DMS153 treated with DMSO at 0.1 percent for 48 hours (cell line): ENCODE data around the gene PTCD2.
"Not testable (repeated sequence)": the region's sequence is repeated elsewhere in the genome, so short reads cannot be mapped to it uniquely, and the experiment has no call there.

ENCODE experiments used
- DNase-seq: peaks from one replicate; lab custom pipeline; 2025; ENCODE audit not compliant: unreplicated experiment; lab: John Stamatoyannopoulos, UW

The PTCD2 gene

GRCh38 chr5:72377910-72378638 is 57.9 kb downstream of the PTCD2 start:
- DNase-seq, result no peak

DNA sequence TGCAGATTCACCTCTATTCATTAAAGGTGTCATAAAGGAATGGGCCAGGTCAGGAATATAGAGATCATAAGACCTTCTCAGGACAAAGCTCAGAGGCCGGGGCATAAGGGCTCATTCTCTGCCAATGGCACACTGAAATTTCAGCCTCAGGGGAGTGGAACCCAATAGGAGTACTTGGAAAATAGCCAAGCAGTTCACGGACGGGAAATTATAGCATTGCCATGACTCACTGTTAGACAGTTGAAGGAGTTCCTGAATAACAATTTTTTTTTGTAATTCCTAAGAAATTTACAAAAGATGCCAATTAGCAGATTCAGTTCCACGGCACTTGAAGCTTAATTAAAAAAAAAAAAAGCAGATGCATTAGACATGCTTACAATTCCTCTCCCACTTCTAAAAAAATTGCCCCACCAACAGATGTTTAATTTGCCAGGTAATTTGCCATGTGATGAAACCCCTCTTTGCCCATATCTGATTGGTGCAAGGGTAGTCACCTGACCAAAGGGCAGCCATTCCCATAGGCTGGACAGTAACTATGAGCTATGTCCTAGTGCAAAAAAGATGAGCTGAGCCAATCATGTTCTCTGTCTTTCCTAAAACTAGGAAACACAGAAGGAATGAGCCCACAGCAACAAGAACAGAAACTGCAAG is 58.6 kb downstream of the PTCD2 start:
- DNase-seq, result peak; percentile 20

DNA sequence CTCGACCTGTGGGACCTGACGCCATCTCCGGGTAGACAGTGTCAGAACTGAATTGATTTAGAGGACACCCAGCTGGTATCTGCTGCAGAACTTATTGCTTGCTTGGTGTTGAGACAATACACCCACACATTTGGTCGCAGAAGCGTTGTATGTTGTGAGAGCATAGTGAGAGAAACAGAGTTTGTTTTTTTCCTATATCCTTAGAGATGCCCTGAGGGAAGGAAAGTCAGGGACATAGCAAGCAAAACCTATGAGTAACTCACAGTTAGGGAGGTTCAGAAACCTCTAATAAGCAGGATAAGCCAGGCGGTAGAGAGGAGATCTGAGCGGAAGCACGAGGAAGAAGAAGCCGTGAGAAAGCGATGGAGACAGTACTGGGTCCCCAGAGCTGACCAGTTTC is 59.8 kb downstream of the PTCD2 start:
- no peak for DNase-seq

- DNase-seq, result no peak
Observed at GRCh38 chr5:72380492-72381274, 60.5 kb downstream of the PTCD2 start.

- DNase-seq, result no peak
Observed at GRCh38 chr5:72383280-72383679, 63.1 kb downstream of the PTCD2 start.

- no peak for DNase-seq
Observed at GRCh38 chr5:72383726-72384125, 63.6 kb downstream of the PTCD2 start.

DNA sequence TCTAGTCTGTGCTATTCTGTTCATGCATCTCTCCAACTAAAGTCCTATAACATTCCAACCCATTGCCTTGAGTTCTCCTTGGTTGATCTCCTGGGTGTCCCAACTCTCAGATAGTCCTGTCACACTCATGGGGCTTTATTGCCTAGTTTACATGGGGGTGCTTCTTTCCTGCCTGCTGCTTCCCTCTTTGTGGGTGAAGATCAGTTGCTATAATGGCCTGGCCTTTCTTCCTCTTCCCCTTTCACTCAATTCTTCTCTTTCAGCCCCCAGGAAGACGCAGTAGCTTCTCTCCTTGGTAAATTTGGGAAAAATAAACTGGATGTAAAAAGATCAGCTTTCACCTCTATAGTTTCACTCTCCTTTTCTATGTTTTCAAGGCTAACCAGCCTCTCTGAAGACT is 66.5 kb downstream of the PTCD2 start:
- DNase-seq, result no peak

- no peak for DNase-seq
Observed at GRCh38 chr5:72387985-72388384, 67.8 kb downstream of the PTCD2 start.

- DNase-seq, result no peak
Observed at GRCh38 chr5:72388646-72389045, 68.5 kb downstream of the PTCD2 start.

GRCh38 chr5:72390836-72391235 is 70.7 kb downstream of the PTCD2 start:
- no peak for DNase-seq

DNA sequence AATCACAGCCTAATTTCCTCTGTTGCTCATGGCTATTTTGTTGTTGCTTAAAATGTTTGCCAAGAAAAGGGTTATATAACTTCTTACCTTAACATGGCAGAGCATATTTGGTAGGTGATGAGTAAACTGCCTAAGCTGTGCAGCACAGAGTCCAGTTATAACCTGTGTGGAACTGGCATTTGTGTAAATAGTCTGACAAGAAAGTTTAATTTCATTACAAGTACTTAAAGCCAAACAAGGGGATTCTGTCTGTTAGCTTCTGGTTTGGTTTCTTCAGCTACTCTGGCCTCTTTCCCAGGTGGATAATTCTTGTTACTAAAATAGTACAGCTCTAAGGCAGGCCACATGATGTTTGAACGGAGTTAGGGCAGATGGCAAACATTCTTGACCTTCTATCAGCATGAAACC is 72.2 kb downstream of the PTCD2 start:
- DNase-seq, result no peak

DNA sequence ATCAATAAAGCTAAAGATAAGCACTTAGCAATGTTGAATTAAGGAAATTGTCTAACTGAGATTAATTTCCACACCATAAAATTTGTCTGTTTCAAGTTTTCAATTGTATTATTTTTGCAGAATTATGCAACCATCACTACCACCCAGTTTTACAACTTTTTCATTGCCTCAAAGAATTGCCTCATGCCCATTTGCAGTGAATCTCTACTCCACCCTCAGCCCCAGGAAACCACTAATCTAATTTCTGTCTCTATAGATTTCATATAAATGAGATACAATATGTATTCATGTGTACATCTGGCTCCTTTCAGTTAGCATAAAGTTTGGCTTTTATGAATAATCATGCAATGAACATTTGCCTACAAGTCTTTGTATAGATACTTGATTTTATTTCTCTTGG is 72.9 kb downstream of the PTCD2 start:
- DNase-seq, result no peak

DNA sequence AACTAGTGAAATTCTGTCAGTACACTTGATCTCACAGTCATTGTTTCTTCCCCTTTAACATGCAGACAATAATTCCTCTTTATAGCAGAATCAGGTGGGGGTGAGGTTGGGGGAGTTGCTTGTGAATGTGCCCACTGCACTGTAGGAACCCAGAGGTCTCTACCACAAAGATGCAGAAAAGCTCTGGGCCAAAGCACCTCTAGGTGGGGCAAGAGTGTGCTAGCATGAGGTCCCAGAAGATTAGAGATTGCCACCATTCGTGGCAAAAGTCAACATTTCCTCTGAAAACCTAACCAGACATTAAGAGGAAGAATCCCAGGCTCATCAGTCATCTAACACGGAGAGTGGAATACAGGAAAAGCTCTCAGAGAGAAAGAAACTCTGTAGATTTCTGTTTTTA is 74.5 kb downstream of the PTCD2 start:
- no peak for DNase-seq

DNA sequence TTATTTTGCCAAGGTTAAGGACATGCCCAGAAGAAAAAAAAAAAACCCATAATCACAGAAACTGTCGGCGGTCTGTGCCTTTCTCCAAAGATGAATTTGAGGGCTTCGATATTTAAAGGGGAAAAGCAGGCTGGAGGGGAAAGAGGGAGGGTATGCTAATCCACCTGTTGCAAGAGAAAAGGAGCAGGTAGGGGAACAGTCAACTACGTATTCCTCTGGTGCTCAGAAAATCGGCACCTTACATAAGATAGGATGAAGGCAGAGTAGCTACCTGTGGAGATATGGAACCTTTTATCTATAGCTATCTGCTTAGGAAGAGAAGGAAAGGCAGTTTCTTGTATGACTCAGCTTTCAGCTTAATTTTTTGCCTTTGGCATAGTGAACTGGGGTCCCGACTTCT is 77.7 kb downstream of the PTCD2 start:
- DNase-seq, result no peak

DNA sequence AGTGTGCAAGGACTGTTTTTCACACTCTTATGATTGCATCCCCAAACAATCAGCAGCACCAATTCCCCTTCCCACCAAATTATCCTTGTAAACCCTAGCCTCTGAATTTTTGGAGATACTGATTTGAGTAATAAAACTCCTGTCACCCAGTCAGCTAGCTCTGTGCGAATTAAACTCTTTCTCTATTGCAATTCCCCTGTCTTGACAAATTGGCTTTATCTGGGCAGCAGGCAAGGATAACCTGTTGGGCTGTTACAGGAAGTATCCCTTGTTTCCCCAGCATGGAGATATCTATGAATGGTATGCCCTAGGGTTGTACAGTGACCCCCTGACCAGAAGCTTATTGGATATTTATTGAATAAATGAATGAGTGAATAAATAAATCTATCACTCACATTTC is 80.8 kb downstream of the PTCD2 start:
- DNase-seq, result no peak

GRCh38 chr5:72402381-72402890 is 82.3 kb downstream of the PTCD2 start:
- DNase-seq, result no peak

DNA sequence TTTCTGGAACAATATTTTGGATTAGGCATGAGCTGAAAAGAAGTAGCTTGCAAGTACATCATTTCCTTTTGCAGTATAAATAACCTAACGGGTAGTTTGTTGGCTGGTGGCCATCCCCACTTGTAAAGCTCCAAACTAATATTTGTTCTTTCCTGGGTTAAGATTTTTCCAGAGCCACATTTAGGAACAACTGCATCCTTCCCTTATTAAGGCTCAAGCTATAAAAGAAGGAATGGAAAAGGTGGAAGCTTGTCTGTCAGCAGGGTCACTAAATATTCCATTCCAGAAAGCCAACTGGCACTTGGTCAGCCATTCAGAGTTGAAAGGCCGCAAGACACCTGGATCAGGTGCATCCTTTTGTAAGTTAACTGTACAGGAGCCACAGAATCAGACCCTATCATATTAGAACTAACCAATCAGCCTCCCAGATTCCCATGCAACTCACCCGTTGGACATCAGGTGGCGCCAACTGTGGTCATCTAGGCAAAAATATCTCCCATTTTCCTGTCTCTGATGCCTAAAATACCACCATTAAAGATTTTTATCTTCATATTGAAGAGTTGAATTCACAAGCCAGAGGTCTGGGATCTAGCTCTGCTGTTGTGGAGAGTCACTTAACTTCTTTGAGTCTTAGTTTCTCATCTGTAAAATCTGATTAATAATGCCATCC is 82.9 kb downstream of the PTCD2 start:
- no peak for DNase-seq

DNA sequence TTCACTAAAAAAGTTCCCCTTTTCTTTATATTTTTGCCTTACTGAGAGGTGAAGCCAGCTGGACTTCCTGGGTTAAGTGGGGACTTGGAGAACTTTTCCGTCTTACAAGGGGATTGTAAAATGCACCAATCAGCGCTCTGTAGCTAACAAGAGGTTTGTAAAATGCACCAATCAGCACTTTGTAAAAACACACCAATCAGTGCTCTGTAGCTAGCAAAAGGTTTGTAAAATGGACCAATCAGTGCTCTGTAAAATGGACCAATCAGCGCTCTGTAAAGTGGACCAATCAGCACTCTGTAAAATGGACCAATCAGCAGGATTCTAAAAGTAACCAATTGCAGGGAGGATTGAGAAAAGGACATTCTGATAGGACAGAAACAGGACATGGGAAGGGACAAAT is 84.6 kb downstream of the PTCD2 start:
- DNase-seq, result not testable (repeated sequence)

DNA sequence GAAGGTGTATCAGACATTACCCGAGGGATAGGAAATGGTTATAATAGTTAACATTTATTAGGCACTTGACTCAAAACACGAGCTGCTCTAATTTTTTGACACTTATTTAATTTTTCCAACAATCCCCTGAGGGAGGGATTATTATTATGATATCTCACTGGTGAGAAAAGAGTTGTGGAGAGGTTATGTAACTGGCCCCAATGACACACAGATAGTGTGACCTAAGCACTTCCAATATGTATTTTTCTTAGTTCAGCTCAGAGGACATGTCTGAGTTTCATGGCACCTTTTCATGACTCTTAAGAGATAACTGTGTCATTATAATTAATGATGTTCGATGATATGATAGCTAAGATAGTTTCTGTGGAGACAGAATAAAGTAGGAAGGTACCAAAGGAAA is 86.9 kb downstream of the PTCD2 start:
- no peak for DNase-seq

GRCh38 chr5:72407541-72407940 is 87.4 kb downstream of the PTCD2 start:
- no peak for DNase-seq

DNA sequence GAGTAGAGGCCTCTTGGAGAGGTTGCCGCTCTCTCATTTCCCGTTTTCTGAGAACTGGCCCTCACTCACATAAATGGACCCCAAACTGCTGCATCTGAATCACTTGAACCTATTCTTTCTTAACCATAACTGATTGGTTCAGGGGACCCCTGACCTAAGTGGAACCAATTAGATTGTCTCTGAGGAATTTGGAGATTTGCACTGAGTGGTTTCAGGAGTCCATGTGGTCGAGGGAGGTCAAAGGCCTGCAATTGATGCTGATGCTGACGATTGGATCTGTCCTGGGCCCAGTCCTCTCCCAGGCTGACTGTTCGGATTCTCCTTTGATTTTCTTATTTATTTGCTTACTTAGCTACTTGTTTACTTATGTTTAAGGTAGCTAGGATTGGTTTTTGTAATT is 88.0 kb downstream of the PTCD2 start:
- no peak for DNase-seq
